PC-9 (cell line): ENCODE measurements around the gene DRAM1.

Experiments
- CTCF ChIP-seq: fragments of 200-600 bp; sonication (generic); conservative IDR thresholded peaks from 2 replicates; pipeline ENCODE4 v1.6.1; 2017; ENCODE audit warnings: mixed run types, antibody characterized with exemption, mild to moderate bottlenecking, moderate library complexity
- EZH2 ChIP-seq: fragments of 200-600 bp; sonication (generic); IDR thresholded peaks from 2 replicates; pipeline ENCODE4 v1.8.0; 2017; ENCODE audit warnings: antibody characterized with exemption, low read depth

GRCh38 chr12:101855976-101856375 lies 21.4 kb upstream of the DRAM1 start:
- TF ChIP-seq CTCF (no peak), EZH2 (no peak)
